Stimulated activated memory B cell treated with anti-CD40 and anti-IgM and Interleukin-4, amounts not matched to agents 10 μg/mL and 1 μg/mL and 100 μg/mL, for 72 hours (primary cell): ENCODE results near the gene CRYBB3.

Source experiments
- ATAC-seq: fragments of 150-1000 bp; cut with Tn5 transposase; 2 replicates; pipeline ENCODE4 v1.10.0; 2021
- H3K27ac Mint-ChIP-seq: one replicate; pipeline ENCODE4 v1.8.0; 2022; ENCODE audit warnings: mild to moderate bottlenecking, mixed read lengths
- H3K27me3 Mint-ChIP-seq: one replicate; pipeline ENCODE4 v1.8.0; 2022; ENCODE audit warnings: mixed read lengths
- H3K36me3 Mint-ChIP-seq: one replicate; pipeline ENCODE4 v1.8.0; 2022; ENCODE audit warnings: mixed read lengths
- H3K4me1 Mint-ChIP-seq: one replicate; pipeline ENCODE4 v1.8.0; 2022; ENCODE audit warnings: mixed read lengths
- H3K4me3 Mint-ChIP-seq: one replicate; pipeline ENCODE4 v1.8.0; 2022; ENCODE audit warnings: mild to moderate bottlenecking, moderate library complexity, mixed read lengths
- H3K9me3 Mint-ChIP-seq: one replicate; pipeline ENCODE4 v1.8.0; 2022; ENCODE audit warnings: mixed read lengths

The CRYBB3 gene

DNA sequence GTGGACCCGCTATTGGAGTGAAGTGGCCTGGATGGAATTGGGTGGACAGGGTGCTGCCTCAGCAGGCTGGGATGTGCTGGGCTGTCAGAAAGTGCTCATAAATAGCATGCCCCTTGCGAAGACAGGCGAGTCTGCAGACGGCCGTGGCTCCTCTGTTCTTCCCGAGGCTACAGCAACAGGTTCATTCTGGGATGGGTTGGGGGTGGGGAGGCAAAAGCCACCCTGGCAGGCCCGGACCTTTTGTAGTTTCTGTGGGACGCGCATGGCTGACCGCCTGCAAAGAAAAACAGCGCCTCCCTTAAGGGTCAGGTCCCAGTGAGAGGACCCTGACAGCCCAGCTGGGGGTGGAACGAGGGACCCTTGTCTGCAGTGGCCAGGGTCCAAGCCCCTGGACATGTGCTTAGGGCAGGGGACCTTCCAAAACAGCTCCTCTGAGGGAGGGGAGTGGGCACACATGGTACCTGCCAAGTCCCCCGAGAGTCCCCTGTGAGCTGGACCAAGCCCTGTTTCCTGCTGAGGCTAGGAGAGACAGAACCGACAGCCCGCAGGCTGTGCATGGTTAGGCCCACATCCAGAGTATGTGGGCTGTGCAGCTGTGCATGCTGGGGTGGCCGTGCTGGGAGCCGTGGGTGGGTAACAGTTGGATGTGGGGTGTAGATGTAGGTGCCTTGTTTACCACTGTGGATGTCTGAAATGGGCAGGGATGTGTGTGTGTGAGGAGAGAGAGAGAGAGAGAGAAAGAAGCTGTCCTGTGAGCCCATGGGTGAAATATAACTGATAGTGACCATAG lies at the start of gene CRYBB3:
Gene CRYBB3, plus strand, starts transcription at position 128 of the 790 bp plus-strand sequence. CDS start 1,539 bp downstream, outside the sequence.
- Mint-ChIP-seq H3K4me1 (no peaks in the 10 kb centered on the region), H3K9me3 (no peaks in the 10 kb centered on the region), H3K4me3 (no peak within 1 kb of the TSS), H3K27ac (no peak within 1 kb of the TSS), H3K27me3 (peaks cover 21% of the 10 kb centered on the region), H3K36me3 (no peaks in the 10 kb centered on the region)
- ATAC-seq, result peak; percentile 18

DNA sequence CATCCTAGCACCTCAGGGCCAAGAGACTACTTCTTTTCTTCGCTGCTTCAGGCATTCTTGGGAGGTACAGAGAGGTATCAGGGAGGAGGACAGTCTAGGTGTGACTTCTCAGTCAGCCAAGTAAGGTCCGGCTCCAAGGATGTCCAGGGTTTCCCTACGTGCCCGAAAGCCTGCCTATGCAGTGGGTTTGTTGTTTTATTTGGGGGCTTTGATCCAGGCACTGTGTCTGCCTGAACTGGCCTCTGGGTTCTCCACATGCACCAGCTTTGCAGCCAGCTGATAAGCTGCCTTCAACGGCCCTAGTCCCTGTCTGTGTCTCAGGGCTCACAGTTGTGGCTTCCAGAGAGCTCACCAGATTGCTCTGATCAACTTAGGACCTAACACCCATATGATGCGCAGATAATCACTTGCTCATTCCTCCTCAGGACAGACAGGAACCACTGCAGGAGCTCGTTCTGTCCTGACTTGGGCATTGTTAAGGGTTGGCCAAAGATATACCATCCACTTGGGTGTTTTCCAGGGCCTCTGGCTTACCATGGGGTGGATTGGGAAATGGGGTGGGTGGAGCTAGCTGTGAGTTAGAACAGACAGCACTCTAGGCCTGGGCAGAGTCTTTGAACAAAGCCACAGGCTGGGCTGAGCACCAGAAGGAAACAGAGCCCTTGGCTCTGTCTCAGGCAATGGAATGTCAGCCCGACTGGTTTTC lies 45.5 kb upstream of the CRYBB3 start:
- no peaks in the 10 kb centered on the region for H3K9me3 Mint-ChIP-seq
- H3K27me3 Mint-ChIP-seq, result peaks cover 11% of the 10 kb centered on the region
- no peaks in the 10 kb centered on the region for H3K36me3 Mint-ChIP-seq
- no peak overlapping the region for H3K27ac Mint-ChIP-seq
- H3K4me3 Mint-ChIP-seq, result no peak overlapping the region
- peak; percentile 13 for ATAC-seq
- H3K4me1 Mint-ChIP-seq, result no peaks in the 10 kb centered on the region

DNA sequence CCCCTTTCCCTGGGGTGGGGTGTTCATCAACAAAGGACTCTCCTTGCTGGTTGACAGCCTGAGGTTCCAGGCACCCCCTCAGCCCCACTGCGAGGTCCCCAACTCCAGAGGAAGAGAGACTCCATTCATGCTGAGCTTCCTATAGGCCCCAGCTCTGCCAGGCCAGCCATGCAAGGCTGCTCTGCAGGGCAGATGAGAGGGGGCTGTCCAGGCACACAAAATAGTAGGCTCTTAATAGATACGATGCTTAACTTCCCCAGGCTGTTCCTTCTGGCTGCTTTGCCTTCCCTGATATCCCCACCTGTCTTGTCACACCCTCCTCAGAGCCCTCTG lies 45.0 kb upstream of the CRYBB3 start:
- Mint-ChIP-seq H3K4me1 (no peaks in the 10 kb centered on the region), H3K27ac (no peak overlapping the region)

DNA sequence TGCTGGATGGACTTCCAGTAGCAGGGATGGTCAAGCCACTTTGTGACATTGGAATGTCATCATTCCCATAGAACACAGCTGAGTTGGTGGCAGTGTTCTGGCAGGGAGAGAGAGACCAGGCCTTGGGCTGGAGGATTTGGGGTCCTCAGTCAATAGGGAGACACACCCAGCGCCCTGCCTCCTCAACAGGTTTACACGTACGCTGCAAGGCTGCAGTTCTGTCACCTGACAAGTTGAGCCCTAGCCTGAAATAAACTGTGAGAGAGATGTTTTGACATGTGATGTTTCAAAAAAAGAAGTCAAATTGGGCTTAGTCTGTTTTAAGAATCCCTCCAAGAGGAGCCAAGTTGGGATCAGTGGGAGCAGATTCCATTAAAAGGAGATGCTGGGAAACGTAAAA lies 42.9 kb upstream of the CRYBB3 start:
- H3K27me3 Mint-ChIP-seq, result peaks cover 14% of the 10 kb centered on the region
- H3K36me3 Mint-ChIP-seq, result no peaks in the 10 kb centered on the region
- no peak overlapping the region for H3K4me3 Mint-ChIP-seq
- no peak overlapping the region for H3K27ac Mint-ChIP-seq
- ATAC-seq, result no peak
- no peaks in the 10 kb centered on the region for H3K4me1 Mint-ChIP-seq
- no peaks in the 10 kb centered on the region for H3K9me3 Mint-ChIP-seq

More for the DNA sequence above, 45.0 kb upstream of the CRYBB3 start:
- ATAC-seq, result peak; percentile 24
- Mint-ChIP-seq H3K4me3 (no peak overlapping the region), H3K27me3 (peaks cover 6% of the 10 kb centered on the region), H3K9me3 (no peaks in the 10 kb centered on the region), H3K36me3 (no peaks in the 10 kb centered on the region)

DNA sequence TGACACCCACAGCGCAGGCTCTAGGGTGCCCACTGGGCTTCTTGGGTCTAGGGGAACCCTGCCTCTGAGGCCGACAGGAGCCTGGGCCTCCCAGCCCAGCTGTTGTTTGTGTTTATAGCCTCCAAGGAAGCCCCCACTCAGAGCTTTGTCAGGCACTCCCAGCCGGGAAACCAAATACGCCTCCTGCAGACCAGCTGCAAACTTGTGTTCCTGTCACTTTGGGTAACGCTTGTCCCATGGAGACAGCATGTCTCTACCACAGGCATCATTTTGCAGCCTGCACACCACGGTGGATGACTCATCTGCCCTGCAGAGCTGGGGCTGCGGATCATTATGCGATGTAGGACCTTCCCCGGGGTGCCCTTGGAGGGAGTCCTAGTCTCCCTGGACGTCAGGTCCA lies 40.6 kb upstream of the CRYBB3 start:
- H3K9me3 Mint-ChIP-seq, result no peaks in the 10 kb centered on the region
- no peak overlapping the region for H3K27ac Mint-ChIP-seq
- H3K4me3 Mint-ChIP-seq, result no peak overlapping the region
- no peak for ATAC-seq
- no peaks in the 10 kb centered on the region for H3K36me3 Mint-ChIP-seq
- no peaks in the 10 kb centered on the region for H3K4me1 Mint-ChIP-seq
- peaks cover 14% of the 10 kb centered on the region for H3K27me3 Mint-ChIP-seq

DNA sequence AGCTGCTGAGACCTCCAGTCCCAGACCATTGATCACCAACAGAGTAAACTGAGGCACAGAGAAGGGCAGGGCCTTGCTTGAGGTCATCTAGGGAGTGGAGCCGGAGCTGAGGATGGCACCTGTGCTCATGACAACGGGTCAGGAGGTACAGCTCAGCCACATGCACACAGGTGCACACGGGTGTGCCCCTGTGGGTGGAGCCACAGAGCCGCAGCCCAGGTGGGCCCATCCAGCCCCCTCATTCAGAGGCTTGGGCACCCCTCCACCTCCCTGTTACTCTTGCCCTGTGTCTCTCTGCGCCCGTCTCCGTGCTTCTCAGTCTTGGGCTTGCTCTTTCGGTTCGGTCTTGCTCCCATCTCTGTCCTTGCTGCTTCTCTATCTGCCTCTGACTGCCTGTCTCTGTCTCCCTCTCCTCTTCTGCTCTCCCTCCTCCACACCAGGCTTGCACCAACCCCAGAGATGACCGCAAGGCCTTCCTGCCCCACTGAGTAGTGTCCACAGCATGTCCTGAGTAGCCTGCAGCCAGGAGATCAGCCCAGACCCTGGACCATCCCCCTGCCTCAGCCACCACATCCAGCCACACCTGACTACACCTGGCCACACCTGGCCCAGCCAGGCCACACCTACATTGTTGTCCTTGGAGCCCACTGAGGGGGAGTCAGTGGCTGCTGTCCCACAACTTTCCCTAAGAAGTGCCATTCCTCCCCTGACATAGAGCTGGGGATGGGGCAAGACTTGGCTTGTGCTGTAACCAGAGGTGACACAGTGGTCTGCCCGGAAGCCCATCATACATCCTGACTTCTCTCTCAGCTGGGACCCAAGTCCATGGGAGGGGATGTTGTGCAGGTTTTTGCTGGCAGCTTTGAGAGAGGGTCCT lies 39.3 kb upstream of the CRYBB3 start:
- Mint-ChIP-seq H3K36me3 (no peaks in the 10 kb centered on the region), H3K27me3 (peaks cover 16% of the 10 kb centered on the region), H3K4me3 (no peak overlapping the region), H3K4me1 (no peaks in the 10 kb centered on the region), H3K27ac (no peak overlapping the region), H3K9me3 (no peaks in the 10 kb centered on the region)
- no peak for ATAC-seq

DNA sequence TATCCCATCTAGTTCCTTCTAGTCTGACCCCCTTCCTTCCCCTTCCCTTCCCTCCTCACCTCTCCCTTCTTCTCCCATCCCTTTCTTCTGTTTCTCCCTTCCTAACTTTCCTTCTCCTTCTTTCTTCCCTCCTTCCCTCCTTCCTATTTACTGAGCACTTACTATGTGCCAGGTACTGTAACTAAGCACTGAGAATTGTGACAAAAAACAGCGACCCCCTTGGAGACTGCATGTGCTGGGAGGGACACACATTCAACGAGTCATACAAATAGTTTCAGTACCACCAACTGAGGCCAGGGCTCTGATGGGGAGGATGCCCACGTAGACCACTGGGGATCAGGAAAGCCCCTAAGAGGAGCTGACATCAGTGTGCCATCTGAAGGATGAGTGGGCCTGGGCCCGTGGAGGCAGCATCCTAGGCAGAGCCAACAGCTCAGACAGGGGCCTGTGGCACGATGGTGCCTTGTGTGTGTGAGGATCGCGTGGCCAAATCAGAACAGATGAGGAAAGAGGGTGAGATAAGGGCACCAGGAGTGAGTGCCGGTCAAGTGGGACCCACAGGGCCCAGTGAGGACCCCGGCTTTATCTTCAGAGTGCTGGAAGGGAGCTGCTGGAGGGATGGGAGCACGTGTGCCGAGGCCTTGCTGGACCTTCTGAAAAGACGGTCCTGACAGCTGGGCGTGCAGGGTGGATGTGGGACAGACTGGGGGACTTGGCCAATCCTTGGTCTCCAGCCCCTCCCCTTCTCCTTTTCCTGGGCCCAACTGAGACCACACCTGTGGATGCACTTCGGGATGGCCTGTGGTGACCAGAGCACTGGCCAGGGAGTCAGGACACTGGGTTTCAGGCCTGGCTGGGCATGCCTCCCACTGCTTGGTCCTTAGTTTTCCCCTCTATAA lies 38.4 kb upstream of the CRYBB3 start:
- Mint-ChIP-seq H3K27ac (no peak overlapping the region), H3K27me3 (peaks cover 25% of the 10 kb centered on the region), H3K9me3 (no peaks in the 10 kb centered on the region), H3K4me3 (no peak overlapping the region), H3K36me3 (no peaks in the 10 kb centered on the region), H3K4me1 (no peaks in the 10 kb centered on the region)
- ATAC-seq, result peak; percentile 13

DNA sequence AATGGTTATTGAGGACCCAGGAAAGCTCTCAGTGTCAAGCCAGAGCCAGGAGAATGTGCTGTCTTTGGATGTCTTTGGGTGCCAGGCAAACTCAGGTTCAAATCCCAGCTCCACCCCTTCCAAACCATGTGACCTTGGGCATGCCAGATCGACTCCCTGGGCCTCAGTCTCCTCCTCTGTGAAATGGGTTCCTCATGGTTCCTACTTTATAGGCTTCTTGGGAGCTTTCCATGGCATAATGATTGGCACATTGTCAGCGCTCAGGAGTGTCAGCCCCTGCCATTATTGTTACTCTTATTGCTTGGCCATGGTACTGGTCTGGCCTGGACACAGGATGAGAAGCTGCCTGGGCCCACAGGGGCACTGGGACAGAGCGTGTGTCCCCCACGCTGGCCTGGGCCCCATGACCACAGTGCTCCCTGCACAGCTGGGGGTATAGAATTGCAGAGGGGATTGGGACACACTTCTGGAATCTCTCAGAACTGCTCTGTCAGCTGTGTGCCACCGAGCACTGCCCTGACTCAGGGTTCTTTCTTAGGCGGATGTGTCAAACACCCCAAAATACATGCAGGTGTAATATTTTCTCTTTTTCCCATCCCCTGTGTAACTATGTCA lies 37.6 kb upstream of the CRYBB3 start:
- Mint-ChIP-seq H3K4me3 (no peak overlapping the region), H3K4me1 (no peaks in the 10 kb centered on the region), H3K27ac (no peak overlapping the region), H3K9me3 (no peaks in the 10 kb centered on the region), H3K36me3 (no peaks in the 10 kb centered on the region), H3K27me3 (peaks cover 29% of the 10 kb centered on the region)
- no peak for ATAC-seq

DNA sequence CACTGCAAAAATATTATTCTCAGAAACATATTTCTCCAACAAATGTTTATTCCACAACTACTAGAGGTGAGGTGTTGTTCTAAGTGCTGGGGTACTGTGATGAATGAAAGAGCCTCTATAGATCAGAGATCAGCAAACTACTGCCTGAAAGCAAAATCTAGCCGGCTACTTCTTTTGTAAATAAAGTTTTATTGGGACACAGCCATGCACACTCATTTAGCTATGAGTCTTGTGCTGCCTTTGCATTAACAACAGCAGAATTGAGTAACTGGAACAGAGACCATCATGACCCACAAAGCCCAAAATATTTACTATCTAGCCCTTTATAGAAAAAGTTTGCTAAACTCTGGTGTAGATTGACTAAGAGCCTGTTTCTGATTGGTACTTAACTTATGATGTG lies 37.1 kb upstream of the CRYBB3 start:
- no peaks in the 10 kb centered on the region for H3K9me3 Mint-ChIP-seq
- H3K27me3 Mint-ChIP-seq, result peaks cover 29% of the 10 kb centered on the region
- no peak overlapping the region for H3K27ac Mint-ChIP-seq
- no peak overlapping the region for H3K4me3 Mint-ChIP-seq
- H3K4me1 Mint-ChIP-seq, result no peaks in the 10 kb centered on the region
- no peak for ATAC-seq
- H3K36me3 Mint-ChIP-seq, result no peaks in the 10 kb centered on the region

DNA sequence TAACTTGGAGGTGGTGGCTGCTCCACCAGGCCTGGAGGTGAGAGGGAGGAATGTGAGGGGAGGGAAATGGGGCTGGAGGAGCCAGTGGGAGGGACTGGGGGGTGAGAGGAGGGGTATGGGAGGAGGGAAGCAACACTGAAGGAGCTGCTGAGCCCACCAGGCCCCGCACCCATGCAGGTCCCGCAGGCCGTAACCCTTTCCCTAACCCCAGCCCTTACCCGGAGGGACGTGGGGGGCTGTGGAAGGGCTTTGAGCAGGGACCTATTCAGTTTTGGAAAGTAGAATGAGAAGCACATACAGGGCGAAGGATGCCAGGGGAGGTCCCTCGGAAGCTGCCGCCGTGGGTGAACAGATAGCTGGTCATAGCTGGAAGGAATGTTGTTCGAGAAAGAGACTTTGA lies 33.9 kb upstream of the CRYBB3 start:
- Mint-ChIP-seq H3K4me1 (no peaks in the 10 kb centered on the region), H3K9me3 (no peaks in the 10 kb centered on the region), H3K4me3 (no peak overlapping the region), H3K27ac (no peak overlapping the region), H3K36me3 (no peaks in the 10 kb centered on the region), H3K27me3 (peaks cover 30% of the 10 kb centered on the region)
- ATAC-seq, result no peak

DNA sequence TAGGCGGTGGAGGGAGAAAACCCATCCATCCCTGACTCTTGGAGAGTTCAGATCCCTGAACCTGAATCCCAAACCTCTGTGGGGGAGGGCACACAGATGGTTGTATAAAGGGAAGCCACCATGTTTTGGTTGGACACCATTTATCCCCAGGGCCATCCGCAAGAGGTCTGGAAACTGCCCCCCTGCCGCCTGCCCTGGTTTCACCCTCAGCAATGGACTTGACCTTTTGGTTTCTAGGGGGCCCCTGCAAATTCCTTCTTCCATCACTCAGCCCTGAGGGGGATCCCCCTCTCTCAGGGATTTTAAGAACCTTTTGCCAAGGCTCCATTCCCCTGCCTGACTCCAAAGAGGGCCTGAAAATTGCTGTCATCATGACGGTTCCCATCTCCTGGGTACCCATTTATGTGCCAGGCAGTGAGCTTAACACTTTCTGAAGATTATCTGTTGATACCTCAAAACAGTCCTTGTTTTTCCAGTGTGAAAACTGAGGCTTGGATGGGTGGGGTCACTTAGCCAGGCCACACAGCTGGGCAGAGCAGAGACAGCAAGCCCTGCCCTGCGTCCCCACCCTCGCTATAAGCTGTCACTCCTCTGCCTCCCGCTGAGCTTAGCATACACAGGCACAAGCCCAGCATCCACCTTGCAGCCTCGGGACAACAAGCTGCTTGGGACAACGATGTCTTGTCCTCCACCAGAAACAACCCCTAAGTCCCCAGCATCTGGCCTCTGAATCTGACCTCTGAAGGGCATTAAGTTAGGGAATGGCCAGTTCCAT lies 33.2 kb upstream of the CRYBB3 start:
- Mint-ChIP-seq H3K4me3 (no peak overlapping the region), H3K4me1 (no peaks in the 10 kb centered on the region), H3K27me3 (peaks cover 24% of the 10 kb centered on the region), H3K27ac (no peak overlapping the region), H3K9me3 (no peaks in the 10 kb centered on the region), H3K36me3 (no peaks in the 10 kb centered on the region)
- ATAC-seq, result no peak

DNA sequence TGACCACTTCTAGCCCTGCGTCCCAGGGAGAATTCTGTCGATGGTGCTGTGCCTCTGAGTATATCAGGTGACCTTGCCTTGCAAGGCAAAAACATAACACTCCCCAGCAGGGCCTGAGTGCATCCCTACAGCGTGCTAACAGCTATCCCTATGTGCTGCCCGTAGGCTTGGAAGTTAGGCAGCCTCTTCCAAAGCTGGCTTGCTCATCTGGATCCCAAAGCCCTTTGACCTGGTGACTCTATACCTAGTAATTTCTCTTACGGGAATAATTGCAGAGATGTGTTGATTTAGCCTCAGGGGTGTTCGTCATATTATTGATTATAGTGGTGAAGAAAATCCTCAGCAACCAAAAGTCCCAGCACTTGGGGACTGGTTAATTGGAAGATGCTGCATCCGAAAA lies 32.6 kb upstream of the CRYBB3 start:
- H3K36me3 Mint-ChIP-seq, result no peaks in the 10 kb centered on the region
- H3K4me1 Mint-ChIP-seq, result no peaks in the 10 kb centered on the region
- ATAC-seq, result no peak
- H3K27ac Mint-ChIP-seq, result no peak overlapping the region
- H3K4me3 Mint-ChIP-seq, result no peak overlapping the region
- peaks cover 24% of the 10 kb centered on the region for H3K27me3 Mint-ChIP-seq
- H3K9me3 Mint-ChIP-seq, result no peaks in the 10 kb centered on the region

DNA sequence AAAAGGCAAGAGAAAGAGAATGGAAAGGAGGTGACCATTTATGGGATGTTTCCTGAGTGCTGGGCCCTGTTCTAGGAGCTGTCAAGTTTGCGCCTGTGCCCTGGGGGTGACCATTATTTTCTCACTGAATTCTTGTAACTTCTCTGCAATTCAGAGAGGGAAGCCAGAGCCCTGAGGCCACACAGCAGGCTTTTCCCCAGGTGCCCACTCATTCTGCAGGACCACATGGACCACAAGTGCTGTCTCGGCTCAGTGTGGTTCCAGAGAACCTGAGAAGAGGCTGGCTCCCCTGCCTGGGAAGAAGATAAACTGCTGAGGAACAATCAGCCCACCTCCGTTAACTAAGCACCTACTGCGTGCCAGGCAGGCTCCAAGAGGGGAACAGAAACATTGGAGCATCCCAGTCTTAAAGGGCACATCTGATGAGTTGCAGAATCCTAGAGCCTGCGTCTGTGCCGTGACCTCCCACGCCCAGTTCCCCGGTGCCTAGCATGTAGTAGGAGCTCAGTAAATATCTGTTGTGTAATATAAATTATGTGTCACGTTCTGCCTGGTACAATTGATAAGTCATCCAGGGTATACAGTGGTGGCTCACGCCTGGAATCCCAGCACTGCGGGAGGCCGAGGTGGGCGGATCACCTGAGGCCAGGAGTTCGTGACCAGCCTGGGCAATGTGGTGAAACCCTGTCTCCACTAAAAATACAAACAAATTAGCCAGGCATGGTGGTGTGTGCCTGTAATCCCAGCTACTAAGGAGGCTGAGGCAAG lies 31.6 kb upstream of the CRYBB3 start:
- H3K9me3 Mint-ChIP-seq, result no peaks in the 10 kb centered on the region
- ATAC-seq, result no peak
- no peak overlapping the region for H3K4me3 Mint-ChIP-seq
- no peaks in the 10 kb centered on the region for H3K36me3 Mint-ChIP-seq
- peaks cover 24% of the 10 kb centered on the region for H3K27me3 Mint-ChIP-seq
- H3K4me1 Mint-ChIP-seq, result no peaks in the 10 kb centered on the region
- no peak overlapping the region for H3K27ac Mint-ChIP-seq
